GM18499 (cell line): Measurements from ENCODE around the gene ZNF22.
"Not testable (repeated sequence)": the region's sequence is repeated elsewhere in the genome, so short reads cannot be mapped to it uniquely, and the experiment has no call there.

ENCODE experiments used
- ATAC-seq: cut with Tn5 transposase; IDR thresholded peaks from one replicate; pipeline ENCODE4 v1.9.1; 2021; ENCODE audit warnings: moderate number of reproducible peaks; ENCODE audit not compliant: insufficient read depth, unreplicated experiment

ZNF22 gene

GRCh38 chr10:45004661-45005060, 3.9 kb downstream of the ZNF22 start:
- no peak for ATAC-seq

GRCh38 chr10:45005284-45005683, 4.6 kb downstream of the ZNF22 start:
- no peak for ATAC-seq

- no peak for ATAC-seq
Observed at GRCh38 chr10:45006276-45007030, 5.7 kb downstream of the ZNF22 start.

- peak; percentile 75 for ATAC-seq
Observed at GRCh38 chr10:45008524-45009161, 7.9 kb downstream of the ZNF22 start.

GRCh38 chr10:45014557-45014956, 13.8 kb downstream of the ZNF22 start:
- not testable (repeated sequence) for ATAC-seq

- no peak for ATAC-seq
Observed at GRCh38 chr10:45015590-45015989, 14.9 kb downstream of the ZNF22 start.

GRCh38 chr10:45023426-45023825, 22.7 kb downstream of the ZNF22 start:
- no peak for ATAC-seq

- ATAC-seq, result no peak
Observed at GRCh38 chr10:45034301-45034700, 33.6 kb downstream of the ZNF22 start.

- no peak for ATAC-seq
Observed at GRCh38 chr10:45035673-45036072, 35.0 kb downstream of the ZNF22 start.

GRCh38 chr10:45040921-45041542, 40.3 kb downstream of the ZNF22 start:
- no peak for ATAC-seq

- ATAC-seq, result no peak
Observed at GRCh38 chr10:45044290-45044689, 43.6 kb downstream of the ZNF22 start.

GRCh38 chr10:45050551-45051235, 50.0 kb downstream of the ZNF22 start:
- no peak for ATAC-seq

GRCh38 chr10:45052700-45053099, 52.0 kb downstream of the ZNF22 start:
- ATAC-seq, result no peak

- no peak for ATAC-seq
Observed at GRCh38 chr10:45053569-45054100, 52.9 kb downstream of the ZNF22 start.
